Left renal cortex interstitium (tissue), 4 donors: ENCODE measurements around the gene PLPP4. TPM values are rescaled to one million over a fixed set of nuclear protein-coding genes. Genes with fewer than 3 reads are reported as not detected.

Experiments
- DNase-seq, 4 donors: peaks; one replicate each; pipeline ENCODE4 v3.0.0-alpha.2; 2013; ENCODE audit warnings: low read depth in 4 of 4, low spot score in 2 of 4, missing footprints in 1 of 4
- polyA plus RNA-seq, 4 donors: library from polyadenylated mRNA; unstranded; fragments of 120-200 nt; gene quantifications; one replicate each; pipeline ENCODE4 v1.2.1, GENCODE V29; 2013; ENCODE audit not compliant: insufficient read length in 4 of 4

Gene PLPP4
- polyA plus RNA-seq: 1 to 10 TPM; 4.7 to 8.5 (median 6.6) TPM

- DNase-seq: peak in 2 of 4 donors; percentile 18 to 35
These were observed at the start of gene PLPP4 for GRCh38 chr10:120456626-120457430. PLPP4 (plus strand) TSS chr10:120457227; CDS start chr10:120457306, 79 bp downstream.

GRCh38 chr10:120409816-120410215 is 47.2 kb upstream of the PLPP4 start:
- DNase-seq: no peak

GRCh38 chr10:120414946-120415345 is 42.1 kb upstream of the PLPP4 start:
- no peak for DNase-seq

GRCh38 chr10:120415709-120416330 is 41.2 kb upstream of the PLPP4 start:
- no peak for DNase-seq

GRCh38 chr10:120420421-120420820 is 36.6 kb upstream of the PLPP4 start:
- no peak for DNase-seq

- no peak for DNase-seq
These were observed 35.8 kb upstream of the PLPP4 start for GRCh38 chr10:120421250-120421649.

- no peak for DNase-seq
These were observed 34.6 kb upstream of the PLPP4 start for GRCh38 chr10:120422457-120422856.

- DNase-seq: peak in 3 of 4 donors; percentile 2 to 20 (median 15)
These were observed 33.4 kb upstream of the PLPP4 start for GRCh38 chr10:120423431-120424197.

GRCh38 chr10:120424198-120424464 is 32.9 kb upstream of the PLPP4 start:
- DNase-seq: no peak

GRCh38 chr10:120426306-120426705 is 30.7 kb upstream of the PLPP4 start:
- no peak for DNase-seq

GRCh38 chr10:120428754-120429153 is 28.3 kb upstream of the PLPP4 start:
- DNase-seq: no peak

- no peak for DNase-seq
These were observed 27.6 kb upstream of the PLPP4 start for GRCh38 chr10:120429395-120429794.

GRCh38 chr10:120431251-120431651 is 25.8 kb upstream of the PLPP4 start:
- DNase-seq: no peak

GRCh38 chr10:120432209-120432608 is 24.8 kb upstream of the PLPP4 start:
- no peak for DNase-seq

GRCh38 chr10:120433141-120433540 is 23.9 kb upstream of the PLPP4 start:
- DNase-seq: no peak

- DNase-seq: no peak
These were observed 20.5 kb upstream of the PLPP4 start for GRCh38 chr10:120436439-120437112.

- no peak for DNase-seq
These were observed 19.5 kb upstream of the PLPP4 start for GRCh38 chr10:120437541-120437940.

- DNase-seq: no peak
These were observed 5.1 kb upstream of the PLPP4 start for GRCh38 chr10:120451968-120452367.

GRCh38 chr10:120453319-120453718 is 3.7 kb upstream of the PLPP4 start:
- DNase-seq: no peak

- DNase-seq: no peak
These were observed 3.1 kb upstream of the PLPP4 start for GRCh38 chr10:120453886-120454285.

- DNase-seq: no peak
These were observed 2.0 kb upstream of the PLPP4 start for GRCh38 chr10:120455004-120455403.
